ENCODE measurements around the gene CCDC144A. TPM values are rescaled to one million over a fixed set of nuclear protein-coding genes. Genes with fewer than 3 reads are reported as not detected.
A peak's percentile ranks its signal among the peaks of the same experiment; 100 is the strongest.
"Not testable (repeated sequence)": the region's sequence is repeated elsewhere in the genome, so short reads cannot be mapped to it uniquely, and the experiment has no call there.

CCDC144A gene
- total RNA-seq, 2 experiments from 2014 or later, result 5.3 to 5.8 TPM

GRCh38 chr17:16687151-16687550 lies 2.9 kb upstream of the CCDC144A start:
- H3K36me3 Mint-ChIP-seq (ENCODE audit: low read depth); CTCF ChIA-PET; H3K4me3 Mint-ChIP-seq; DNase-seq; H3K9me3 Mint-ChIP-seq; H3K4me1 Mint-ChIP-seq; POLR2A ChIA-PET; H3K27ac Mint-ChIP-seq: not testable (repeated sequence)
- H3K27me3 Mint-ChIP-seq, result peaks cover 14% of the 10 kb centered on the region

- peak overlapping the region; percentile 10 for H3K27ac Mint-ChIP-seq
- H3K4me3 Mint-ChIP-seq, result not testable (repeated sequence)
Observed at GRCh38 chr17:16690447-16690846, 406 bp downstream of the CCDC144A start.

DNA sequence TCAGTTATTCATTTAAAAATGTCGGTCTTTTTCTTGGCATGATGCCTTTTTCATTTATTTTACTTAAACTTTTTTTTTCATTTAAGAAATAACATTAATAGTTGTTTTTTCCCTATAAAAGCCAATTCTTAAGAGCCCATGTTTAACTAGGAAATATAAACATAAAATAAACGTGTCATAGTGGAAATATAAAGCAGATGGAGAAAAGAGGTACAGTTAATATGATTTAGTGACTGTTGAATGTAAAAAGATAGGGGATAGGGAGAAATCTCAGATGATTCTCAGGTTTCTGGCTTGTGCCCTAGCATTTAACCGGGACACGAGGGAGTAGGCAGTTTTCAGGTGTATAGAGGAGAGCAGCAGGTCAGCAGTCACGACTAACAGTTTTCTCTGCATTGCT lies 7.6 kb downstream of the CCDC144A start:
- H3K27ac Mint-ChIP-seq; H3K36me3 Mint-ChIP-seq (ENCODE audit: low read depth); H3K27me3 Mint-ChIP-seq; H3K4me1 Mint-ChIP-seq; H3K4me3 Mint-ChIP-seq; CTCF ChIA-PET; DNase-seq; POLR2A ChIA-PET; H3K9me3 Mint-ChIP-seq: not testable (repeated sequence)

More at GRCh38 chr17:16690447-16690846, 406 bp downstream of the CCDC144A start:
- DNase-seq; POLR2A ChIA-PET; H3K36me3 Mint-ChIP-seq (ENCODE audit: low read depth); H3K27me3 Mint-ChIP-seq; H3K4me1 Mint-ChIP-seq; H3K9me3 Mint-ChIP-seq: not testable (repeated sequence)
- CTCF ChIA-PET, result interaction anchor here (1.0 to 1.8 kb wide), 4 partner anchors 51 to 250 kb away, joined by 3 to 9 read pairs (median 6); no protein-coding TSS in a partner anchor

GRCh38 chr17:16745492-16746203 lies 55.6 kb downstream of the CCDC144A start:
- peaks cover 36% of the 10 kb centered on the region for H3K27me3 Mint-ChIP-seq
- H3K9me3 Mint-ChIP-seq; CTCF ChIA-PET; H3K27ac Mint-ChIP-seq; H3K4me1 Mint-ChIP-seq; POLR2A ChIA-PET; DNase-seq; H3K36me3 Mint-ChIP-seq (ENCODE audit: low read depth); H3K4me3 Mint-ChIP-seq: not testable (repeated sequence)

GRCh38 chr17:16746571-16746970 lies 56.5 kb downstream of the CCDC144A start:
- H3K4me3 Mint-ChIP-seq; POLR2A ChIA-PET; H3K27ac Mint-ChIP-seq; H3K4me1 Mint-ChIP-seq; CTCF ChIA-PET; H3K36me3 Mint-ChIP-seq (ENCODE audit: low read depth); H3K9me3 Mint-ChIP-seq; DNase-seq: not testable (repeated sequence)
- peaks cover 40% of the 10 kb centered on the region for H3K27me3 Mint-ChIP-seq

DNA sequence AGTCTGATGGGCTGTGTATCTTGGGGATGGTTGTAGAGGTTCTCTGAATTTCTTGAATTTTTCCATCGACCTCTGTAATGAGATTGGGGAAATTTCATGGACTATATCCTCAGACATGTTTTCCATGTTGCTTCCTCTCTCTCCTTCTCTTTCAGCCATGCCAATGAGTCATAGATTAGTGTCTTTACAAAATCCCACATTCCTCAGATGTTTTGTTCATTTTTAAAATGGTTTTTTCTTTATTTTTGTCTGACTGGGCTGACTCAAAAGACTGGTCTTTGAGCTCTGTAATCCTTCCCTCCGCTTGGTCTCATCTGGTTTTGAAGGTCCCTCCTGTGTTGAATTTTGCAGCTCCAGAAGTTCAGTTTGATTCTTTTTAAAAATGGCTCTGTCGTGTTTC lies 60.5 kb downstream of the CCDC144A start:
- H3K4me3 Mint-ChIP-seq; H3K36me3 Mint-ChIP-seq (ENCODE audit: low read depth); POLR2A ChIA-PET; CTCF ChIA-PET; H3K4me1 Mint-ChIP-seq; H3K27ac Mint-ChIP-seq; H3K9me3 Mint-ChIP-seq; DNase-seq: not testable (repeated sequence)
- H3K27me3 Mint-ChIP-seq, result peaks cover 33% of the 10 kb centered on the region

- CTCF ChIA-PET; H3K4me3 Mint-ChIP-seq; H3K4me1 Mint-ChIP-seq; POLR2A ChIA-PET; DNase-seq; H3K9me3 Mint-ChIP-seq; H3K27ac Mint-ChIP-seq; H3K36me3 Mint-ChIP-seq (ENCODE audit: low read depth): not testable (repeated sequence)
- peaks cover 25% of the 10 kb centered on the region for H3K27me3 Mint-ChIP-seq
Observed at GRCh38 chr17:16751224-16751923, 61.3 kb downstream of the CCDC144A start.

DNA sequence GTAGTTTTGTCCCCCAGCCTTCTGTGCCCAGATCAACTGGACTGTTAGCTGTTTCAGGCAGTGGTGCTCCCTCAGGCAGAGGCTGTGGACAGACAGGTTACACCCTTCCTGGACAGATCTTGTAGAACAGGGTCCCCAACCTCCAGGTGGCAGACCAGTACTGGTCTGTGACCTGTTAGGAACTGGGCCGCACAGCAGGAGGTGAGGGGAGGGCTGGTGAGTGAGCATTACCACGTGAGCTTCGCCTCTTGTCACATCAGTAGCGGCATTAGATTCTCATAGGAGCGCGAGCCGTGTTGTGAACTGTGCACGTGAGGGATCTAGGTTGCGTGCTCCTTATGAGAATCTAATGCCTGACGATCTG lies 61.9 kb downstream of the CCDC144A start:
- DNase-seq; H3K4me1 Mint-ChIP-seq; H3K36me3 Mint-ChIP-seq (ENCODE audit: low read depth); H3K9me3 Mint-ChIP-seq; H3K4me3 Mint-ChIP-seq; CTCF ChIA-PET; POLR2A ChIA-PET; H3K27ac Mint-ChIP-seq: not testable (repeated sequence)
- H3K27me3 Mint-ChIP-seq, result peaks cover 21% of the 10 kb centered on the region

DNA sequence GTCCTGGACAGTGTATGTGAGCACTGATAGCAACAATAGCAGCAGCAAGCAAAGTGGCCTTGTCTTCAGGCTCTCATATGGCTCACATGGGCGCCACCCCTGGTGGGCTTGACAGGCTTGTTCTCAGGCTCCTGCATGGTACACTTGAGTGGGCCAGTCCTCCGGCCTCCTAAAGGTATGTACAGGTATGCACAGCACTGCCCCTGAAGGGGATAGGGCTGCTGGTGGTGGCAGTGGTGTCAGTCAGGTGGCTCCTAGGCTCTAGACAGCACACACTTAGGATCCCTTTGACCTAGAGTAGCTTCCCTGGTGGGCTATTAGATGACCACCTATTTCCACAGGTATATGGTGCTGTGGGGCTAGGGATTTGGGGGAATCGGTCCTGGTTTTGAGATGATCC lies 67.5 kb downstream of the CCDC144A start:
- H3K9me3 Mint-ChIP-seq; H3K27ac Mint-ChIP-seq; POLR2A ChIA-PET; H3K4me1 Mint-ChIP-seq; H3K4me3 Mint-ChIP-seq; DNase-seq; CTCF ChIA-PET; H3K27me3 Mint-ChIP-seq; H3K36me3 Mint-ChIP-seq (ENCODE audit: low read depth): not testable (repeated sequence)

- H3K4me3 Mint-ChIP-seq; POLR2A ChIA-PET; H3K27ac Mint-ChIP-seq; CTCF ChIA-PET; H3K27me3 Mint-ChIP-seq; H3K4me1 Mint-ChIP-seq; H3K9me3 Mint-ChIP-seq; DNase-seq; H3K36me3 Mint-ChIP-seq (ENCODE audit: low read depth): not testable (repeated sequence)
Observed at GRCh38 chr17:16758177-16758576, 68.1 kb downstream of the CCDC144A start.

GRCh38 chr17:16768290-16769175 lies 78.5 kb downstream of the CCDC144A start:
- CTCF ChIA-PET; H3K9me3 Mint-ChIP-seq; H3K4me1 Mint-ChIP-seq; H3K36me3 Mint-ChIP-seq (ENCODE audit: low read depth); H3K4me3 Mint-ChIP-seq; DNase-seq; H3K27ac Mint-ChIP-seq; POLR2A ChIA-PET; H3K27me3 Mint-ChIP-seq: not testable (repeated sequence)

- H3K4me1 Mint-ChIP-seq; DNase-seq; H3K27me3 Mint-ChIP-seq; H3K9me3 Mint-ChIP-seq; CTCF ChIA-PET; H3K36me3 Mint-ChIP-seq (ENCODE audit: low read depth); POLR2A ChIA-PET; H3K4me3 Mint-ChIP-seq; H3K27ac Mint-ChIP-seq: not testable (repeated sequence)
Observed at GRCh38 chr17:16772394-16773145, 82.5 kb downstream of the CCDC144A start.

DNA sequence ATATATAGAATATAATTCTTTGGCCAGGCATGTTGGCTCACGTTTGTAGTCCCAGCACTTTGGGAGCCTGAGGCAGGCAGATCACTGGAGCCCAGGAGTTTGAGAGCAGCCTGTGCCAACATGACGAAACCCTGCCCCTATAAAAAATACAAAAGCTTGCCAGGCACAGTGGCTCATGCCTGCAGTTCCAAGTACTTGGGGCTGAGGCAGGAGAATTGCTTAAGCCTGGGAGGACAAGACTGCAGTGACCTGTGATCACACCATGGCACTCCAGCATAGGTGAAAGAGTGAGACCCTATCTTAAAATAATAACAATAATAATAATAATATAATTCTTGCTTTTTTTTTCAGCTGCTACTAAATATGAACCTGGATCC lies 83.1 kb downstream of the CCDC144A start:
- H3K27me3 Mint-ChIP-seq; H3K36me3 Mint-ChIP-seq (ENCODE audit: low read depth); H3K9me3 Mint-ChIP-seq; POLR2A ChIA-PET; H3K4me3 Mint-ChIP-seq; H3K4me1 Mint-ChIP-seq; DNase-seq; H3K27ac Mint-ChIP-seq; CTCF ChIA-PET: not testable (repeated sequence)

Measured in activated CD4-positive, alpha-beta memory T cell treated with anti-CD3 and anti-CD28 coated beads, Interleukin-2, amount 10 ng/mL, durations not matched to agents 7 days and 5 days (primary cell).